Activated naive CD4-positive, alpha-beta T cell treated with anti-CD3 and anti-CD28 coated beads, Interleukin-2, amount 50 U/mL, for 72 hours (primary cell): ENCODE results near the gene ZNF556. TPM values are rescaled to one million over a fixed set of nuclear protein-coding genes. Genes with fewer than 3 reads are reported as not detected.

Experiments used
- ATAC-seq, 2 donors: fragments of 150-1000 bp; cut with Tn5 transposase; 2 replicates each; pipeline ENCODE4 v1.10.0; 2021; ENCODE audit warnings: mild to moderate bottlenecking in 2 of 2, moderate library complexity in 2 of 2
- DNase-seq, 2 donors: peaks; one replicate each; pipeline ENCODE4 v3.0.0; 2021 to 2022; ENCODE audit warnings: low spot score in 2 of 2
- H3K27ac Mint-ChIP-seq, 2 donors: one replicate each; pipeline ENCODE4 v1.8.0; 2022; ENCODE audit warnings: mild to moderate bottlenecking in 2 of 2, mixed read lengths in 2 of 2
- H3K36me3 Mint-ChIP-seq, 2 donors: one replicate each; pipeline ENCODE4 v1.8.0; 2022; ENCODE audit warnings: mixed read lengths in 2 of 2
- H3K9me3 Mint-ChIP-seq, 2 donors: one replicate each; pipeline ENCODE4 v1.8.0; 2022; ENCODE audit warnings: mixed read lengths in 2 of 2
- total RNA-seq, 2 donors: library from RNA; stranded (reverse); gene quantifications; one replicate each; pipeline ENCODE4 v1.2.3, GENCODE V29; 2022

Gene ZNF556
- total RNA-seq, 2 donors from 2014 or later: 0.30 TPM; not detected in 1

DNA sequence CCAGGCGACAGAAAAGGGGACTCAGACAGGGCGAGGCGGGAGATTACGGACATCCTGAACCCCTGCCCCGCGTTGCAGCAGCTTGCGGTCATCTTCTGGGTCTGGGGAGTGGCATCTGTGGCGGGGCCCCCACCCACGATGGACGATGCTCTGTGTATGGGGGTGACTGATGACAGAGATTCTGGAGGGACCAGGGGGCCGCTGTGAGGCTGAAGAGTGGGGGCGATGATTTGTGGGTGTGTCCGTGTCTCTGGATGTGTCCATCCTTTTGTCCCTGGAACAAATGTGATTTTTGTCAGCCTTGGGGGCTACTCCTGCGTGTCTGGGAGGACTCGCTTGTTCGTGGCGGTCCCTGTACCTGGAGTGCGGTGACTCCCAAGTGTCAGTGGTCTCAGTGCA, 59.9 kb downstream of the ZNF556 start:
- H3K9me3 Mint-ChIP-seq: peaks cover 9 to 10% of the 10 kb centered on the region in 2 donors
- ATAC-seq (no peak), DNase-seq (no peak)
- H3K27ac Mint-ChIP-seq: no peak overlapping the region
- peaks cover 16% of the 10 kb centered on the region in 2 donors for H3K36me3 Mint-ChIP-seq

Other genes with a start within 250 kb of the ZNF556 start
- under 1 TPM; 0.30 to 0.84 TPM for gene GNG7, start 164.6 kb upstream of the ZNF556 start, total RNA-seq
- gene DIRAS1, start 146.0 kb upstream of the ZNF556 start, total RNA-seq: under 1 TPM; 0.11 to 0.72 TPM
- gene SLC39A3, start 127.3 kb upstream of the ZNF556 start, total RNA-seq: 10 to 100 TPM; 24.8 to 27.3 TPM
- 10 to 100 TPM; 48.7 to 54.4 TPM for gene SGTA, start 84.1 kb upstream of the ZNF556 start, total RNA-seq
- 100 to 1,000 TPM in 1 of 2 donors, 10 to 100 TPM in 1; 40.5 to 145 TPM for gene THOP1, start 81.8 kb upstream of the ZNF556 start, total RNA-seq
- 1 to 10 TPM in 1 of 2 donors, under 1 TPM in 1; 0.77 to 1.8 TPM for gene ZNF554, start 47.5 kb upstream of the ZNF556 start, total RNA-seq
- gene ZNF555, start 25.9 kb upstream of the ZNF556 start, total RNA-seq: 1 to 10 TPM; 1.3 to 2.8 TPM
- 1 to 10 TPM; 3.9 to 5.2 TPM for gene ZNF57, start 33.6 kb downstream of the ZNF556 start, total RNA-seq
- gene ZNF77, start 77.6 kb downstream of the ZNF556 start, total RNA-seq: 10 to 100 TPM in 1 of 2 donors, 1 to 10 TPM in 1; 3.7 to 11.2 TPM
- gene TLE6, start 110.2 kb downstream of the ZNF556 start, total RNA-seq: 1 to 10 TPM; 3.3 to 8.2 TPM
- gene TLE2, start 161.9 kb downstream of the ZNF556 start, total RNA-seq: 1 to 10 TPM; 4.5 to 5.0 TPM
- 100 to 1,000 TPM; 335 to 405 TPM for gene TLE5, start 195.2 kb downstream of the ZNF556 start, total RNA-seq
- gene GNA11, start 227.0 kb downstream of the ZNF556 start, total RNA-seq: 10 to 100 TPM in 1 of 2 donors, 1 to 10 TPM in 1; 3.1 to 11.4 TPM